Gastroesophageal sphincter (tissue), 3 donors: Measurements from ENCODE around the gene MAS1.

Experiments used
- CTCF ChIP-seq, 4 experiments: fragments of 200-600 bp in 2 of 4; fragments of 450-650 bp in 2 of 4; sonication (generic) in 1 of 4; IDR thresholded peaks; one replicate each; pipeline ENCODE4 v1.5.1; 2017 to 2019; ENCODE audit warnings: antibody characterized with exemption in 4 of 4, mild to moderate bottlenecking in 2 of 4, moderate library complexity in 2 of 4
- POLR2A ChIP-seq, 2 donors: fragments of 450-650 bp; IDR thresholded peaks; one replicate each; pipeline ENCODE4 v1.6.1; 2017; ENCODE audit warnings: antibody characterized with exemption in 2 of 2, mild to moderate bottlenecking in 2 of 2, moderate library complexity in 1 of 2

- TF ChIP-seq POLR2A (IDR thresholded peaks at IDR 0.05) (no peak), CTCF (IDR thresholded peaks at IDR 0.05) (no peak)
These were observed 28.3 kb downstream of the MAS1 start for GRCh38 chr6:159919011-159919511.
